HG03196 (cell line): Measurements from ENCODE around the gene PSMD5.
A peak's percentile ranks its signal among the peaks of the same experiment; 100 is the strongest.

ENCODE experiments used
- ATAC-seq: cut with Tn5 transposase; IDR thresholded peaks from one replicate; pipeline ENCODE4 v1.9.1; 2021; ENCODE audit not compliant: unreplicated experiment

The PSMD5 gene

GRCh38 chr9:120856700-120857099, 14.0 kb upstream of the PSMD5 start:
- no peak for ATAC-seq

GRCh38 chr9:120855827-120856670, 13.3 kb upstream of the PSMD5 start:
- ATAC-seq, result no peak

- no peak for ATAC-seq
Observed at GRCh38 chr9:120854596-120855327, 12.0 kb upstream of the PSMD5 start.

- no peak for ATAC-seq
Observed at GRCh38 chr9:120853198-120853597, 10.5 kb upstream of the PSMD5 start.

- ATAC-seq, result no peak
Observed at GRCh38 chr9:120852240-120853010, 9.7 kb upstream of the PSMD5 start.

GRCh38 chr9:120851449-120851848, 8.7 kb upstream of the PSMD5 start:
- no peak for ATAC-seq

GRCh38 chr9:120850315-120850714, 7.6 kb upstream of the PSMD5 start:
- ATAC-seq, result no peak

- no peak for ATAC-seq
Observed at GRCh38 chr9:120846906-120847305, 4.2 kb upstream of the PSMD5 start.

- ATAC-seq, result no peak
Observed at GRCh38 chr9:120846251-120846889, 3.6 kb upstream of the PSMD5 start.

GRCh38 chr9:120845255-120845654, 2.5 kb upstream of the PSMD5 start:
- ATAC-seq, result no peak

- peak; percentile 4 for ATAC-seq
Observed at GRCh38 chr9:120841930-120842684, 615 bp downstream of the PSMD5 start.

GRCh38 chr9:120839146-120839545, 3.6 kb downstream of the PSMD5 start:
- ATAC-seq, result no peak

GRCh38 chr9:120837921-120838320, 4.8 kb downstream of the PSMD5 start:
- no peak for ATAC-seq

GRCh38 chr9:120833325-120833724, 9.4 kb downstream of the PSMD5 start:
- no peak for ATAC-seq

GRCh38 chr9:120832807-120833206, 9.9 kb downstream of the PSMD5 start:
- ATAC-seq, result no peak

- no peak for ATAC-seq
Observed at GRCh38 chr9:120830865-120831264, 11.9 kb downstream of the PSMD5 start.

GRCh38 chr9:120830151-120830550, 12.6 kb downstream of the PSMD5 start:
- no peak for ATAC-seq

GRCh38 chr9:120829650-120830049, 13.1 kb downstream of the PSMD5 start:
- no peak for ATAC-seq

- ATAC-seq, result no peak
Observed at GRCh38 chr9:120820095-120820494, 22.6 kb downstream of the PSMD5 start.

GRCh38 chr9:120818595-120818994, 24.1 kb downstream of the PSMD5 start:
- ATAC-seq, result no peak
